ENCODE results near the gene TBL1X. TPM values are rescaled to one million over a fixed set of nuclear protein-coding genes. Genes with fewer than 3 reads are reported as not detected.

The TBL1X gene
- total RNA-seq, 1 experiment from 2014 or later = 15.0 TPM

GRCh38 chrX:9466736-9467135, 1.9 kb downstream of the TBL1X start:
- BruUV-seq (replicated peaks) = no TSS peak
- no peaks in the 10 kb centered on the region for H3K9me3 Mint-ChIP-seq (ENCODE audit: unreplicated experiment)
- H3K4me3 Mint-ChIP-seq (ENCODE audit: unreplicated experiment) = peak overlapping the region; percentile 58
- DNase-seq (ENCODE audit: unreplicated experiment) = no peak
- CTCF ChIA-PET = interaction anchor here (0.9 kb wide), 1 partner anchor 83 kb away, joined by 4 read pairs; no protein-coding TSS in a partner anchor
- no peaks in the 10 kb centered on the region for H3K27me3 Mint-ChIP-seq (ENCODE audit: insufficient read depth, unreplicated experiment)
- intact Hi-C loops (cut with micrococcal nuclease) = no loop called here
- POLR2A ChIA-PET = no interaction called here
- peaks cover 12% of the 10 kb centered on the region for H3K36me3 Mint-ChIP-seq (ENCODE audit: insufficient read depth, unreplicated experiment)
- H3K4me1 Mint-ChIP-seq (ENCODE audit: insufficient read depth, unreplicated experiment) = peaks cover 14% of the 10 kb centered on the region
- no peak for TF ChIP-seq CTCF (IDR thresholded peaks at IDR 0.05; ENCODE audit: unreplicated experiment)
- H3K27ac Mint-ChIP-seq (ENCODE audit: low read depth, unreplicated experiment) = no peak overlapping the region

- ChIA-PET POLR2A (no interaction called here), CTCF (interaction anchor here (0.9 kb wide), 1 partner anchor 83 kb away, joined by 4 read pairs; no protein-coding TSS in a partner anchor)
- BruUV-seq (replicated peaks) = no TSS peak
- Mint-ChIP-seq H3K9me3 (ENCODE audit: unreplicated experiment) (no peaks in the 10 kb centered on the region), H3K27me3 (ENCODE audit: insufficient read depth, unreplicated experiment) (no peaks in the 10 kb centered on the region), H3K4me1 (ENCODE audit: insufficient read depth, unreplicated experiment) (peaks cover 13% of the 10 kb centered on the region), H3K27ac (ENCODE audit: low read depth, unreplicated experiment) (no peak overlapping the region), H3K4me3 (ENCODE audit: unreplicated experiment) (no peak overlapping the region), H3K36me3 (ENCODE audit: insufficient read depth, unreplicated experiment) (peaks cover 13% of the 10 kb centered on the region)
- no peak for TF ChIP-seq CTCF (IDR thresholded peaks at IDR 0.05; ENCODE audit: unreplicated experiment)
- no peak for DNase-seq (ENCODE audit: unreplicated experiment)
- intact Hi-C loops (cut with micrococcal nuclease) = no loop called here
Measured at GRCh38 chrX:9467146-9467545, 2.3 kb downstream of the TBL1X start.

GRCh38 chrX:9467751-9468150, 2.9 kb downstream of the TBL1X start:
- TF ChIP-seq CTCF (IDR thresholded peaks at IDR 0.05; ENCODE audit: unreplicated experiment) = no peak
- Mint-ChIP-seq H3K4me3 (ENCODE audit: unreplicated experiment) (no peak overlapping the region), H3K36me3 (ENCODE audit: insufficient read depth, unreplicated experiment) (peaks cover 17% of the 10 kb centered on the region), H3K27me3 (ENCODE audit: insufficient read depth, unreplicated experiment) (no peaks in the 10 kb centered on the region), H3K4me1 (ENCODE audit: insufficient read depth, unreplicated experiment) (peaks cover 7% of the 10 kb centered on the region), H3K27ac (ENCODE audit: low read depth, unreplicated experiment) (no peak overlapping the region), H3K9me3 (ENCODE audit: unreplicated experiment) (no peaks in the 10 kb centered on the region)
- no peak for DNase-seq (ENCODE audit: unreplicated experiment)
- intact Hi-C loops (cut with micrococcal nuclease) = no loop called here
- BruUV-seq (replicated peaks) = no TSS peak
- ChIA-PET CTCF (no interaction called here), POLR2A (interaction anchor here (0.7 kb wide), 1 partner anchor 16 kb away, joined by 3 read pairs; no protein-coding TSS in a partner anchor)

GRCh38 chrX:9471571-9471985, 6.7 kb downstream of the TBL1X start:
- intact Hi-C loops (cut with micrococcal nuclease) = no loop called here
- ChIA-PET POLR2A (no interaction called here), CTCF (no interaction called here)
- Mint-ChIP-seq H3K27ac (ENCODE audit: low read depth, unreplicated experiment) (no peak overlapping the region), H3K9me3 (ENCODE audit: unreplicated experiment) (no peaks in the 10 kb centered on the region), H3K27me3 (ENCODE audit: insufficient read depth, unreplicated experiment) (no peaks in the 10 kb centered on the region), H3K4me3 (ENCODE audit: unreplicated experiment) (no peak overlapping the region), H3K4me1 (ENCODE audit: insufficient read depth, unreplicated experiment) (no peaks in the 10 kb centered on the region), H3K36me3 (ENCODE audit: insufficient read depth, unreplicated experiment) (peaks cover 12% of the 10 kb centered on the region)
- DNase-seq (ENCODE audit: unreplicated experiment) = no peak
- no peak for TF ChIP-seq CTCF (IDR thresholded peaks at IDR 0.05; ENCODE audit: unreplicated experiment)
- no TSS peak for BruUV-seq (replicated peaks)
